Activated CD4-positive, alpha-beta T cell treated with anti-CD3 and anti-CD28 coated beads, Interleukin-10, Interleukin-2, amounts not matched to agents 100 ng/mL and 50 ng/mL, durations not matched to agents 16 hours and 8 hours (primary cell): ENCODE measurements around the gene ANHX.
"Not testable (repeated sequence)": the region's sequence is repeated elsewhere in the genome, so short reads cannot be mapped to it uniquely, and the experiment has no call there.

ENCODE experiments used
- DNase-seq: peaks from one replicate; pipeline ENCODE4 v3.0.0-alpha.2; 2020

ANHX gene

GRCh38 chr12:133235401-133236112, at the start of gene ANHX:
Gene ANHX, minus strand, starts transcription at chr12:133235877. Its CDS starts 1,521 bp downstream, at chr12:133234356.
- no peak for DNase-seq

DNA sequence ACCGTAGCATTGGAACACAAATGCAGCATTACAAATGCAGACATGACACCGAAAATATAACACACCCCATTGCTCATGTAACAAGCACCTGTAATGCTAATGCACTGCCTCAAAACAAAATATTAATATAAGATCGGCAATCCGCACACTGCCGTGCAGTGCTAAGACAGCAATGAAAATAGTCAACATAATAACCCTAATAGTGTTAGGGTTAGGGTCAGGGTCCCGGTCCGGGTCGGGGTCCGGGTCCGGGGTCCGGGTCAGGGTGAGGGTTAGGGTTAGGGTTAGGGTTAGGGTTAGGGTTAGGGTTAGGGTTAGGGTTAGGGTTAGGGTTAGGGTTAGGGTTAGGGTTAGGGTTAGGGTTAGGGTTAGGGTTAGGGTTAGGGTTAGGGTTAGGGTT, 29.0 kb upstream of the ANHX start:
- DNase-seq: not testable (repeated sequence)

DNA sequence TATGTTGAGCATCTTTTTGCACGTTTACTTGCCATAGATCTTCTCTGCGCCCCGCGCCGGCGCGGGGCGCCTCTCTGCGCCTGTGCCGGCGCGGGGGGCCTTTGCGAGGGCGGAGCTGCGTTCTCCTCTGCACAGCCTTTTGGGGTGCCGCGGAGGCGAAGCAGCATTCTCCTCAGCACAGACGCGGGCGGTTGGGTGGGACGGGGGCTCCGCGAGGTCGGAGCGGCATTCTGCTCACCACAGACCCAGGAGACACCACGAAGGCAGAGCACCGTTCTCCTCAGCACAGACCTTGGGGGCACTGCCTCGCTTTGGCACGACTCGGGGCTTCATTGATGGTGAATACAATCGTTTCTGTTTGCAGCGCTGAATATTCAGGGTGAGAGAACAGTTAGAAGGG, 28.5 kb upstream of the ANHX start:
- DNase-seq: no peak

GRCh38 chr12:133256321-133256720, 20.6 kb upstream of the ANHX start:
- DNase-seq: no peak

DNA sequence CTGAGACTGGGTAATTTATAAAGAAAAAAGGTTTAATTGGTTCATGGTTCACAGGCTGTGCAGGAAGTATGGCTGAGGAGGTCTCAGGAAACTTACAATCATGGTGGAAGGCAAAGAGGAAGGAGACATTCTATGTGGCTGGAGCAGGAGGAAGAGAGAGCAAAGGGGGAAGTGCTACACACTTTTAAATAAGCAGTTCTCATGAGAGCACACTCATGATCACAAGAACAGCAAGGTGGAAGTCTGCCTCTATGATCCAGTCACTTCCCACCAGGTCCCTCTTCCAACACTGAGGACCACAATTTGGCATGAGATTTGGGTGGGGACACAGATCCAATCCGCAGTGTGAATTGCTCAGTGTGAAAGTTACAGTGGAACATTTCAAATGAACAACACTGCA, 20.2 kb upstream of the ANHX start:
- not testable (repeated sequence) for DNase-seq

- DNase-seq: no peak
Observed at GRCh38 chr12:133251732-133252131, 16.1 kb upstream of the ANHX start.

DNA sequence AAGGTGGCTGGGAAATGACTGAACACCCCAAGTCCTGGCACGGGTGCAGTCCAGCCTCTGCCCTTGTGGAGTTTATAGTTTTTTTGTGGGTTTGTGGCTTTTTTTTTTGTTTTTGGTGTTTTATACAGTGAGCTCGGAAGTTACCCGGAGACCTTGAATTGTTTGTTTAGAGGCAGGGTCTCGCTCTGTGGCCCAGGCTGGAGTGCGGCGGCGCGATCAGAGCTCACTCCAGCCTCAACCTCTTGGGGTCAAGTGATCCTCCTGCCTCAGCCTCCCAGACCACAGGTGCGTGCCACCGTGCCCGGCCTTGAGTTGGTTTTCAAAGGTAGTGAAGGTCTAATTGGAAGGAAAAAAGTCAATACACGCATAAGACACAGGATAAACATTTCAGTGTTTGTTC, 879 bp upstream of the ANHX start:
- DNase-seq: no peak

- DNase-seq: no peak
Observed at GRCh38 chr12:133236144-133236543, 467 bp upstream of the ANHX start.

DNA sequence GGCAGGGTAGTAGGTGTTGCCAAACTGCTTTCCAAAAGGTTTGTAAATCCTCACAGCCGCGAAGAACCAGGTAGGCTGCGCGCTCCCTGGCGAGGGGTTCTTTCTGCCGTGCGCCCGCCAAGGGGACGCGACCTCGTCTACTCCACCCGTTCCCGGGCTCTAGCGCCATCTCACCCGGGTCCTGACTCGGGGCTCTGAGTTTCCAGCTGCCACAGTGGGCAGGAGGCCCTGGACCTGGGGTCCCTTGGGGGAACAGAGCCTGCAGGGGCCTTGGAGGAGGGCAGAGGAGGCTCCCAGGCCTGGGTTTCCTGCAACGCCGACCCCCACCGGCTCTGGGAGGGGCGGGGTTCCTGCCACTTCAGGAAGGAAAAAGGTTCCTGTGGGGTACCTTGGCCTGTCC, 706 bp downstream of the ANHX start:
- no peak for DNase-seq

DNA sequence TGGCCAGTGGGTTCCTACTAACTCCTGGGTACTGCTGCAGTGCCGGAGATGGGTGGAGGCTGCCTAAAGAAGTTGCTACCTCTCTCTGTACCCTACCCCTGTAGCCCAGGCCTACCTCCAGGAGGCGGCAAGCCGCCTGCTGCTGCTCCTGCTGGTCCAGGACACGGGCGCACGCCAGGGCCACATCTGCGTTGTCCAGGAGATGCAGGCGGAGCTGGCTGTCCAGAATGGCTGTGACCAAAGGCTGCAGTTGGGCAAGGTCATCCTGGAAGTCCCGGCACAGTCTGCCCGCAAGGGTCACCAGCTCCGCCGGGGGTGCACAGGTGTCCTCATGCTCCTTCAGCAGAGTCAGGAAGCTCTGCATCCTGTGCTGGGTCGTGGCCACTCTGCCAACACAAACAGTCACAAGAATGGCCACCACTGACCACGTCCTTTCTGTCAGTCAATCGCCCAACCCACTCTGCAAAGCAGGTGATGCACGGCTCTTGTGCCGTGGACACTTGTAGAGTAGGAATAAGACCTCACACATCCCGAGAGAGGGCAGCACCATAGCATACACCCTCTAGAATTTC, 1.6 kb downstream of the ANHX start:
- no peak for DNase-seq

GRCh38 chr12:133233006-133233405, 2.7 kb downstream of the ANHX start:
- DNase-seq: no peak

- no peak for DNase-seq
Observed at GRCh38 chr12:133231001-133231400, 4.7 kb downstream of the ANHX start.

- DNase-seq: no peak
Observed at GRCh38 chr12:133227281-133227852, 8.3 kb downstream of the ANHX start.

DNA sequence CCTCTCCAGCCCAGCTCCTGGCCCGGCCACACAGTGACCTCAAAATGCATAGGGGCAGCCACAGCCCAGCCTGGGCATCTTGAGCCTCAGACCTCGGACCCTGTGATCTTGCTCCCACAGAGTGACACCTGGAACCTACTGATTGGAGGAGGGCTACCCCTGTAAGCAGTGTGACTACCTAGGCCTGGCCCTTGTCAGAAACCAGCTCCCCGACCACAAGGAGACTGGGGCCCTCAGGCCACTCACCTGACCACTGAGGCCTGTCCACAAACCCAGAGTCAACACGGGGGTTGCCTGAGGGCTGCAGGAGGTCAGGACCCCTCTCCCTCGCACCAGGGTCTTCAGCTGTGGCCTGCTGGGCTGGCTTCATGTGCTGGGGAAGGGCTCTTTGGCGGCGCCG, 9.0 kb downstream of the ANHX start:
- no peak for DNase-seq

- no peak for DNase-seq
Observed at GRCh38 chr12:133225527-133225926, 10.2 kb downstream of the ANHX start.

GRCh38 chr12:133222211-133222610, 13.5 kb downstream of the ANHX start:
- DNase-seq: no peak

DNA sequence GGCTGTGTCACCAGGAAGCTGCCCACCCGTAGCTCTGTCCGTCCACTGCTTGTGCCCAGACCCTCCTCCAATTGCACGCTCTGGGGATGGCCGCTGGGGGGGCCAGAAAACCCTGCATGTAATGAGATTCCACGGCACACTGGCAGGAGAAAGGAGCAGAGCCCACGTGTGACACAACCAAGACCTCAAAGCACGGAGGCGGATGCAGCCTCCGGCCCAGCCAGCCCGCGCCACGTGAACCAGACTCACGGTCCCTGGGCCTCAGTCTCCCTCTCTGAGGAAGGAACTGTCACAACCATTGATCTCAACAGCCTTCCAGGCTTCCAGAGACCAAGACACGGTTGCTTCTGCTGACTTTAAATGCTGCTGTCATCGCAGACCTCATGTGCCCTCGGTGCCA, 14.4 kb downstream of the ANHX start:
- no peak for DNase-seq

DNA sequence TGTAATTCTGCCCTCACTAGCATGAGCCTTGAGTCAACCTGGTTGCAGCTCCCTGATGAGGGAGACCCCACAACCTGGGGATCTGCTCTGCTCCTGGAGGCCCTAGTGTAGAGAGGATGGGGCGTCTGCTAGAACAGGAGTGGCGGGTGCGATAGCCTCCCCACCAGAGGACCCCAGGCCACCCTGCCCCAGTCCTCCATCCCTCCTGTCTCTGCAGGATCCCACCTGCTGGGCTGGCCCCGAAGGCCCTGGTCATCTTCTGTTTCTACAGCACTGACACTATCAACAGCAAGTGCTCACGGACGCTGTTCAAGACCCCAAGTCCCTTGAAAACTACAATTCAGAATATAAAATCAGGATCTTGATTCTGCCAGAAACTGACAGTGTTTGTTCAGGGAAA, 15.2 kb downstream of the ANHX start:
- DNase-seq: no peak

DNA sequence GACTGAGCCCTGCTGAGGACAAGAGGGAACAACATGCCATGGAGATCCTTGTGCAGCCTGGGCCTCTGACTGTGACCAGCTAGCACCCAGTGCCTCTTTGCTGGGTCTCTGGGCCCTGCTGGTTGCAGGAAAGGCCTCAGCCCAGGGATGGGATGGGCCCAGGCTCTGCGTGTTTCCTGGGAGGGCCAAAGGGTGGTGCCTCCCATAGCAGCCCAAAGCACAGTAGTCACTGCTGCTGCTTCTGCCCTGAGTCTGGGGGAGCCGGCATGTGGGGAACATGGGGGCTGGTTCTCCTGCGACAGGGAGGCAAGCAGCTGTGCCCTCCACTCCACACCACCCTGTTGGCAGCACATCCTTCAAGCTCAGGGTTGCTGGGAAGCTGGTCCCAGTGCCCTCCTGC, 18.5 kb downstream of the ANHX start:
- no peak for DNase-seq

GRCh38 chr12:133215724-133216123, 20.0 kb downstream of the ANHX start:
- no peak for DNase-seq

GRCh38 chr12:133206390-133206789, 29.3 kb downstream of the ANHX start:
- no peak for DNase-seq

DNA sequence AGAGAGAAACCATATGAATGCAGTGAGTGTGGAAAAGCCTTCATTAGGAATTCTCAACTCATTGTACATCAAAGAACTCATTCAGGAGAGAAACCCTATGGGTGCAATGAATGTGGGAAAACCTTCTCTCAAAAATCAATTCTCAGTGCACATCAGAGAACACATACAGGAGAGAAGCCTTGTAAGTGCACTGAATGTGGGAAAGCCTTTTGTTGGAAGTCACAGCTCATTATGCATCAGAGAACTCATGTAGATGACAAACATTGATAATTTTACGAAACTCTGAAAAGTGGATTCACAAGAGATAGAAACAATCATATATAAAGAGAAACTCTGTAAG, 31.4 kb downstream of the ANHX start:
- no peak for DNase-seq

GRCh38 chr12:133203344-133204263, 32.1 kb downstream of the ANHX start:
- DNase-seq: no peak
